Measurements from ENCODE around the gene SMARCB1. TPM values are rescaled to one million over a fixed set of nuclear protein-coding genes. Genes with fewer than 3 reads are reported as not detected.

SMARCB1 gene
- total and polyA plus RNA-seq, 2 of the 4 experiments (the other 2 are of a cell fraction): 110 to 159 TPM

GRCh38 chr22:23834406-23834792 is 47.6 kb downstream of the SMARCB1 start:
- H3K79me1 ChIP-seq (ENCODE audit: low read depth in 1 of 2, low read length in 2 of 2): peaks cover 5 to 36% of the 10 kb centered on the region in 2 experiments
- BruUV-seq (replicated peaks): no TSS peak
- no peak overlapping the region for H3K56ac ChIP-seq (ENCODE audit: extremely low read depth, insufficient read depth, low read length)
- H3K9me1 ChIP-seq (ENCODE audit: insufficient read depth, low read length): peaks cover 6% of the 10 kb centered on the region
- POLR2A ChIA-PET (ENCODE audit: unreplicated experiment): no interaction called here
- H3K36me3 ChIP-seq (ENCODE audit: control insufficient read depth, insufficient read depth, low read length): peaks cover 51% of the 10 kb centered on the region
- no peak overlapping the region for H4K8ac ChIP-seq (ENCODE audit: low read depth in 2 of 2, low read length in 2 of 2)
- intact Hi-C loops (cut with micrococcal nuclease) (no loop called here), dilution Hi-C loops (cut with HindIII; ENCODE audit: low sequenced_read_pairs, unreplicated experiment) (no loop called here), in situ Hi-C loops (cut with MboI; ENCODE audit: low sequenced_read_pairs) (no loop called here)
- H4K20me1 ChIP-seq (ENCODE audit: insufficient read depth, low read length): peaks cover 39% of the 10 kb centered on the region
- no peak overlapping the region for H3K27ac ChIP-seq (ENCODE audit: insufficient read depth, low read length)
- no peak overlapping the region for H3K4me3 ChIP-seq (ENCODE audit: insufficient read depth, low read depth, low read length)
- no peak overlapping the region for H3K14ac ChIP-seq (replicated peaks; ENCODE audit: low read depth, low read length)
- no peak for DNase-seq
- no peak overlapping the region for H3K9ac ChIP-seq (ENCODE audit: low read depth, low read length)
- no CpG with 5 or more reads among the region's 3 CpGs for WGBS, 2 experiments (ENCODE audit: extremely low coverage in 2 of 2, insufficient read length in 1 of 2)
- H2AK5ac ChIP-seq (ENCODE audit: low read depth, low read length): no peak overlapping the region
- peaks cover 3% of the 10 kb centered on the region for H3K4me1 ChIP-seq (ENCODE audit: control insufficient read depth, insufficient read depth, low read length)
- TF ChIP-seq MXI1 (IDR thresholded peaks at IDR 0.05; ENCODE audit: borderline replicate concordance, low read depth, low read length) (no peak), RAD21 (IDR thresholded peaks at IDR 0.05; ENCODE audit: low read length) (no peak), CEBPB (IDR thresholded peaks at IDR 0.05; ENCODE audit: low read depth, low read length) (no peak), FOS (IDR thresholded peaks at IDR 0.05; ENCODE audit: low read depth, low read length) (no peak), NFE2L2 (IDR thresholded peaks at IDR 0.05; ENCODE audit: low read depth, low read length) (no peak)
- peaks cover under 1% of the 10 kb centered on the region; the same call in 1 of the 2 replicates for H3K9me3 ChIP-seq (ENCODE audit: control insufficient read depth, insufficient read depth, low read length)
- H2BK20ac ChIP-seq (ENCODE audit: low read depth, low read length): no peak overlapping the region
- H4K5ac ChIP-seq (ENCODE audit: low read depth, low read length): no peak overlapping the region
- CTCF ChIA-PET: no interaction called here
- H3K23ac ChIP-seq (ENCODE audit: low read depth, low read length): no peak overlapping the region
- no peak overlapping the region for H3K18ac ChIP-seq (ENCODE audit: low read depth, low read length)
- no peak overlapping the region for H2AK9ac ChIP-seq (replicated peaks; ENCODE audit: low read depth, low read length, poor library complexity)
- H2BK120ac ChIP-seq (ENCODE audit: low read depth, low read length): no peak overlapping the region
- H2BK5ac ChIP-seq (ENCODE audit: low read depth, low read length, poor library complexity, severe bottlenecking): no peak overlapping the region
- no peak overlapping the region for H2AFZ ChIP-seq (replicated peaks; ENCODE audit: low read length, poor library complexity)
- no peak overlapping the region for H4K91ac ChIP-seq (ENCODE audit: insufficient read depth, low read depth, low read length)
- no peak overlapping the region for H3K4me2 ChIP-seq (ENCODE audit: low read depth, low read length)
- H2BK15ac ChIP-seq (ENCODE audit: low read depth, low read length): no peak overlapping the region
- H3K27me3 ChIP-seq (ENCODE audit: control insufficient read depth, insufficient read depth, low read length): no peaks in the 10 kb centered on the region
- ATAC-seq (ENCODE audit: low read depth): no peak
- no peak overlapping the region for H3K4ac ChIP-seq (ENCODE audit: low read depth, low read length)
